Right kidney (tissue), 9 donors: ENCODE data around the gene ELF2.
"Not testable (repeated sequence)": the region's sequence is repeated elsewhere in the genome, so short reads cannot be mapped to it uniquely, and the experiment has no call there.

ENCODE experiments used
- DNase-seq: peaks from one replicate; pipeline ENCODE4 v3.0.0-alpha.2; 2016
- long read RNA-seq, 8 donors: transcript quantifications; one replicate each; lab custom pipeline, GENCODE V29; 2026

The ELF2 gene
- long read RNA-seq, donor 1, full-length matches to known transcripts = 10 of 10 reads
- long read RNA-seq, donor 1, partial matches to known transcripts = 0 of 10 reads
- long read RNA-seq, donor 1, other reads (novel, unspliced or antisense) = 0 of 10 reads
- long read RNA-seq, donor 2, partial matches to known transcripts = 0 of 4 reads
- long read RNA-seq, donor 2, other reads (novel, unspliced or antisense) = 0 of 4 reads
- long read RNA-seq, donor 3, partial matches to known transcripts = 0 of 7 reads
- long read RNA-seq, donor 3, other reads (novel, unspliced or antisense) = 0 of 7 reads
- long read RNA-seq, donor 4, full-length matches to known transcripts = 14 of 21 reads
- long read RNA-seq, donor 4, partial matches to known transcripts = 7 of 21 reads
- long read RNA-seq, donor 4, other reads (novel, unspliced or antisense) = 0 of 21 reads
- long read RNA-seq, donor 5, full-length matches to known transcripts = 9 of 9 reads
- long read RNA-seq, donor 5, partial matches to known transcripts = 0 of 9 reads
- long read RNA-seq, donor 5, other reads (novel, unspliced or antisense) = 0 of 9 reads
- long read RNA-seq, donor 6, full-length matches to known transcripts = 7 of 7 reads
- long read RNA-seq, donor 6, partial matches to known transcripts = 0 of 7 reads
- long read RNA-seq, donor 6, other reads (novel, unspliced or antisense) = 0 of 7 reads
- long read RNA-seq, donor 7, full-length matches to known transcripts = 22 of 29 reads
- long read RNA-seq, donor 7, partial matches to known transcripts = 7 of 29 reads
- long read RNA-seq, donor 7, other reads (novel, unspliced or antisense) = 0 of 29 reads
- long read RNA-seq, donor 8, full-length matches to known transcripts = 11 of 11 reads
- long read RNA-seq, donor 8, partial matches to known transcripts = 0 of 11 reads
- long read RNA-seq, donor 8, other reads (novel, unspliced or antisense) = 0 of 11 reads

DNA sequence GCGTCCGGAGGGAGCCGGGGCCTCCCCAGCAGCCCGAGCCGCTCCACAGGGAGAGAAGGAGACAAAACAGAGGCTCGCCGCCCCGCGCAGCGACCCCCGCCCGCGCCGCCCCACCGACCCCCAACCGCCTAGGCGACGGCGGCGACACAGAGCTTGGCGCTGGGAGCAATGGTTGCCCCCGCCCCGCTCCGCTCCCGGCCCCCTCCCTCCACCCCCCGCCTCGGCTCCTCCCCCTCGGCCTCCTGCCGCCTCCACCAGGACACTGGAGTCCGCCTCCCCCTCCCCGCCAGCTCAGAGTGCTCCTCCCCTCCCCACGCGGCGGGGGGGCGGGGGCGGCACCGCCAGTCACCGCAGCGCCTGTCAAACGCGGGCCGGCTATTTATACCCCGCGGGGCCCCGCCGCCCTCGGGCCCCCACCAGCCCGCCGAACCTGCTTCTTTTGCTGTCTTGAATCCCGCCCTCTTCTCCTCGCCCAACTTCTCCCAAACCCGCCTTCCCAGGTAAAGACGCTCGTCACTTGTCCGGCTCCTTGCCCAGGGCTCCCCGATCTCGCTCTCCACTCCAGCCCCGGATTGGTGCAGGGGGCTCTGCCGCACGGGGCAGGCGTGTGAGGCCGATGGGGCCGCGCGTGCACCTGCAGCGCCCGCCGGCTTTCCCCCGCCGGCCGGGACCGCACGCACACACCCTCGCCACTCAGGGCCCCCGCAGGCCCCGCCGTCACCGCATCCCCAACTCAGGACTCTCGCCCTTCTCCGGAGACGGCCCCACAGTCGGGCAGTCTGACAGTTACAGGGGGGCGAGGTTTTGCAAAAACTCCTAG lies at the start of gene ELF2:
TSS of gene ELF2 (minus strand) at position 170 of the 820 bp plus-strand sequence. CDS start 39,517 bp downstream, outside the sequence.
- peak; percentile 97 for DNase-seq

GRCh38 chr4:139223682-139224317 lies 46.8 kb upstream of the ELF2 start:
- DNase-seq = no peak

DNA sequence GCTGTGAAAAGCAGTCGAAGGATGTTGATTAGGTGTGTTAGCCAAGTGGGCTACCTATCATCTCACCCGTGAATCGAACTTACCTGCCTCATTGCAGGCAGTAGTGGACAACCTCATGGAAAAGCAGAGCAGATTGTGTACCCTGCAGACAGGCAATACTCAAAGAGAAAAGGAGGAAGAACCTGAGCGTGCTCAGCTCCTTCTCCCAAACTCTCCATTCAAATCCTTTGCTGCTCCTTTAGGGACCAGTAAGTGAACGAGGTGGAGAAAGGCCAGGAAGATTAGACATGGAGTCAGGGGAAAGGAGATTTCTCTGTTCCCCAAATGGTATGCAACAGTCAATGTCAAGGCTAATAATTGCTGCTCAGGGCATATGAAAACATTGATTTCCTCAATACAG lies 45.2 kb upstream of the ELF2 start:
- no peak for DNase-seq

DNA sequence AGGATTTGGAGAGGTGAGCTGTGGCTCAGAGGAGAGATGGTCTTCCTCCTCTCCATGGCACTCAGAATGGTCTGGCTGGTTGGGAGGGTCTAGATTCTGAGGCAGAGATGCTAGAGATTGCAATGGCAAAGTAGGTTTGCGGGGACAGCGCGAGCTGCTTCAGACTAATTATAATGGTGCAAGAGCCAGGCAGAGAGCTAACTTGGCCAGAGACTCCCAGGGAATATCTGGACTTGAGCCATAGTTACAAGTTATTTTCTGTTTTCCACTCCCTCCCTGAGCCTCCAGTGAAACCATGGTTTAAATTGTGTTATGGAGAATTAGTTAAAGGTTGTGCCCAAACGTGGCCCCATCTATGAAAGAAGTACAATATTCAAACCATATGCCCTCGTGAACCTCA lies 44.7 kb upstream of the ELF2 start:
- DNase-seq = no peak

GRCh38 chr4:139219450-139220055 lies 42.5 kb upstream of the ELF2 start:
- no peak for DNase-seq

DNA sequence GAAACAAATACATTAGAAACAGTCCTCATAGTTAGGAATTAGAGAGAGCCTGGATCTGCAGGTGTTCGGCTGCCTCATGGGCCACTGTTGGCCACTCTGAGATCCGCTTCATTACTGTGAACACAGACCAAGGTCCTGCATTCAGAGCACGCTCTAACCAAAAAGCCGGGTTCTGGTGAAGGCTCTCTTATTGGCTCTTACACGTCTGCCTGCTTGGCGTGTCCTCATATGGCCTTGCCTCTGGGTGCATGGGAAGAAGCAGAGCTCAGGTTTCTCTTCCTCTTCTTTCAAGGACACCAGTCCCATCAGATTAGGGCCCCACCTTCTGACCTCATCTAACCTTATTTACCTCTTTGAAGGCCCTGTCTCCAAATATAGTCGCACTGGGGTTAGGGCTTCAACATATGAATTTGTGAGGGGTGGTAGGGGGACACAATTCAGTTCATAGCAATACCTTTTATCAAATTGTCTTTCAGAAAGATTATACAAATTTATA lies 37.1 kb upstream of the ELF2 start:
- DNase-seq = no peak

- DNase-seq = not testable (repeated sequence)
These were observed 36.6 kb upstream of the ELF2 start for GRCh38 chr4:139213633-139214032.

DNA sequence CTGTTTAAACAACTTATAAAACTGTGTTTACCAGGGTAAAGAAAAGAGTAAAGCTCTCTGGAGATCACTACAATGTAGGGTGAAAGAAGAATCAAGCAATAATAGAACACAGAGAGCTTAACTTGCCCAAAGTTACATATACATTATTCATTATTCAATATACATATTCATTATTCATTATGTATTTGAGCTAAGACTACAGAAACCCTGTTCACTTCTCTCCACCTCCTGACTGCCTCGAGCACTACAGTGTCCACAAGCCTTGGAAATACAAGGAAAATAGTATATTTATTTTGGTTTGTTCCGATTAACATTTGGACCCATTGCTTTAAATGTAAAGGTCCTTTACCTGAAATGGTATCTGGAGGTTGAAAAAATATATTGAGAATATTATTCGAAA lies 35.9 kb upstream of the ELF2 start:
- no peak for DNase-seq

- DNase-seq = no peak
These were observed 33.5 kb upstream of the ELF2 start for GRCh38 chr4:139210486-139210885.

DNA sequence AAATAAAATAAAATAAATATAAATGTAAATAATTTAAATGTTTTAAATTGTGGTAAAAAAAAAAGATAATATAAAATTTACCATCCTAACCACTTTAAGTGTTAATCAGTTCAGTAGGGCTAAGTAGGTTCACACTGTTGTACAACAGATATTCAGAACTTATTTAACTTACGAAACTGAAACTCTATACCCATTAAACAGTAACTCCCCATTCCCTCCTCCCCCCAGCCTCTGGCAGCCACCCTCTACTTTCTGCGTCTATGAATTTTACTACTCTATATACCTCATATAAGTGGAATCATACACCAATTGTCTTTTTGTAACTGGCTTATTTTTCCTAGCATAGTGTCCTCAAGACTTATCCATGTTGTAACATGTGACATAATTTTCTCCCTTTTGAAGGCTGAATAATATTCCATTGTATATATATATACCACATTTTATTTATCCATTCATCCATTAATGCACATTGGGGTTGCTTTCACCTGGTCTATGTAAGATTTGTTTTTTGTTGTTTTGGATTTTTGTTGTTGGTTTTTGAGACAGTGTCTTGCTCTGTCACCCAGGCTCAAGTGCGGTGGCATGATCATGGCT lies 32.5 kb upstream of the ELF2 start:
- no peak for DNase-seq

- DNase-seq = no peak
These were observed 31.5 kb upstream of the ELF2 start for GRCh38 chr4:139208404-139208945.

- DNase-seq = no peak
These were observed 30.9 kb upstream of the ELF2 start for GRCh38 chr4:139207873-139208403.

GRCh38 chr4:139207247-139207646 lies 30.2 kb upstream of the ELF2 start:
- no peak for DNase-seq

DNA sequence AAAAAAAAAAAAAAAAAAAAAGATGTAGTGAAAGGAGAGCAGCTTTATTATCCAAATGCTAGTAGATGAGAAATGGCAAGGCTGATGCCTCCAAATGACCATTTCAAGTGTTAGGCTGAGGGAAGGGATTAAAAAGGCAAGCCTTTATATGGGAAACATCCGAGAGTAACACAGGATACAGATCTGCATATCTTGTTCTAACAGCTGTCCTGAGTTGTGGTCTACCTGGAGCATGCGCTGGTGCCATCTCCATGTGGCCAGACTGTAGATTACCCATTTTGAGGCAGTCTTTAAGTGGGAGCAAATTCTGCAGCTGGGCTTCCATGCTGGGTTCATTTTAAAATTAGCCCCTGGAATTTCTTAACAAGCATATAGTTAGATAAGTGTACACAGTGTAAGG lies 26.0 kb upstream of the ELF2 start:
- DNase-seq = no peak

DNA sequence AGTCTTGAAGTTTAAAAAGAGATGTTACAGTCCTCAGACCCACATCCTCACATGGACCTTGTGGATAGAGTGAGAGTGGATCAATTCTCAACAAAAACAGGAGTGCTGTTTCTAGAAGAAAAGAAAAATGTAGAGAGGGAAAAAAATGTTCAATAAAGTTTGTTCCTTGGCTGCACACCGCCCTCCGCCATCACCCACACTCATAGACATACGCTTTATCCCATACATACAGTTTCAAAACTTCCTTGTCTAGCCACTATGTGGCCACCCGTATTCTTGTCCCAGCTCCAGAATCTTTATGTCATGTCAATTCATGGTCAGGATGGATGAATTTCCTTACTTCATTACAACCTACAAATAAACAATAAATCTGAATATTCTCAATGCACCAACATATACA lies 23.5 kb upstream of the ELF2 start:
- DNase-seq = no peak

DNA sequence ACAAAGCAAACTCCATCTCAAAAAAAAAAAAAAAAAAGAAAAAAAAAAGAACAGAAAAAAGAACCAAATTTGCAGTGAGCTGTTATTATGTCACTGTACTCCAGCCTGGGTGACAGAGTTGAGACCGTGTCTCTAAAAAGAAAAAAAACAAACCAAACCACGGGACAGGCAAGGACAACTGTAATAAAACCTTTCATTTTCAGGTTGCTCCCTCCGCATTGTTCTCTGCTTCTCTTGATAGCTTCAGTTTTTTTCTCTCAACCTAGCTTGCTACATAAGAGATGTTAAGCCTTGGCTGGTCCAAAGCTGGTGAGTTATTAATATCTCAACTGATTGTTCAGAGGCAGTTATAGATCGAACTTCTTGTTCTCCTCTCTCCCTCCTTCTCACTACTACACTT lies 23.1 kb upstream of the ELF2 start:
- DNase-seq = no peak

GRCh38 chr4:139197214-139197613 lies 20.2 kb upstream of the ELF2 start:
- not testable (repeated sequence) for DNase-seq

DNA sequence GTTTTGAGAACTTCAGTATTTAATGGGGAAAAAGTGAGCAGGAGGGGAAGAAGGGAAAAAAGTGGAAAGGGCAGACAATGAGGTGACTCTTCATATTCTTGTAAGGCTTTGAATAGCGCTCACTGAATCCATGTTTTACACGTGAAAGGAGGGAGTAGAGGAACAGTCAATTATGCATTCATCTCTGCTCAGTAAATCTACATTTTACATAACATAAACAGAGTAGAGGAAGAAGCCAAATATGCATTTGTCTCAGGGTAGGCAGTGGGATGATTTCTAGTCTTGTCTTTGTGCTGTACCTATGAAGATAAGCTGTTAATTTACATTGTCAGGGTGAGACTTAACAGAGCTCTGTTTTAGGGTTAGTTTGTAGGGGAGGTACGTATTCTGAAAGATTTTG lies 19.4 kb upstream of the ELF2 start:
- DNase-seq = no peak

DNA sequence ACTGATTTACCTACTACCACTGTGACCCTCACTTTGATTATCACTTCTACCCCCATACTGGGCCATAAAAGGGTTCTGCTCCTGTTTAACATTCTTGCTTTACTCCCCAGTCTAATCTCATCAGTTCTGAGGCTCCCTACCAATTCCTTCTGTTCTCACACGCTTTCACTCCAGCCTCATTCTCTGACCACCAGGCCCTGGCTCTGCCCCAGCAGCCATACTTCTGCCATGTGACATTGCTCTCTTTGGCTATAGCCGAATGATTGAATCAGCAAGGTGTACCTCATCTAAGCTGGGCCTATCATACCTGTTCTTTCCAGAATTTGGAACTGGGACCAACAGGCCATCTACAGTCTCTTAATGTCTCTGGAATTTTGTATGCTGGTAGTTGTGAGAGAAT lies 14.4 kb upstream of the ELF2 start:
- DNase-seq = no peak

DNA sequence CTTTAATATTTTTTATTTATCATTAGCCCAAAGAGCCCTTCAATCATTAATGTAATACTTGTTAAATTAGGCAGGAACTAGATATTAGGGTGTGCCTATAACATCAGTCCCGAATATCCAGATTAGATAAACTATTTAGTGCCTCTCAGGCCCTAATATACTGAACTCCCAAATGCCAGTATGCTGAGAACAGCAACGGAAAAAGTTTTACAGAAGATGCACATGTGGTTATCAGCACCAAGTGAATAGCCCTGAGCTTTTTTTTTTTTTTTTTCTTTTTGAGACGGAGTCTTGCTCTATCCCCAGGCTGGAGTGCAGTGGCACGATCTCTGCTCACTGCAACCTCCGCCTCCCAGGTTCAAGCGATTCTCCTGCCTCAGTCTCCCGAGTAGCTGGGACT lies 13.0 kb upstream of the ELF2 start:
- DNase-seq = no peak
